ENCODE data around the gene SH2D6. TPM values are rescaled to one million over a fixed set of nuclear protein-coding genes. Genes with fewer than 3 reads are reported as not detected.
"Not testable (repeated sequence)": the region's sequence is repeated elsewhere in the genome, so short reads cannot be mapped to it uniquely, and the experiment has no call there.

Gene SH2D6
- total RNA-seq, 6 experiments from 2014 or later, result 0.40 to 3.7 (median 2.3) TPM; not detected in 2

GRCh38 chr2:85439025-85439472, 20.5 kb downstream of the SH2D6 start:
- H3K9me3 ChIP-seq, result no peaks in the 10 kb centered on the region
- H3K27me3 ChIP-seq, result no peaks in the 10 kb centered on the region
- peak overlapping the region; percentile 85 to 88 (median 85) for H3K27ac ChIP-seq
- ATAC-seq (no peak), DNase-seq (no peak)
- TF ChIP-seq POLR2A (IDR thresholded peaks at IDR 0.05) (no peak), CTCF (IDR thresholded peaks at IDR 0.05) (no peak)
- H3K4me3 ChIP-seq, result no peak overlapping the region
- no peaks in the 10 kb centered on the region for H3K36me3 ChIP-seq
- intact Hi-C loops (cut with DNase I), result no loop called here
- peaks cover 0 to 38% (median 13%) of the 10 kb centered on the region in 4 donors for H3K4me1 ChIP-seq
- 64% methylated on average over 4 of the region's 6 CpGs for WGBS (ENCODE audit: insufficient coverage, low coverage, low lambda C conversion rate, missing lambda C conversion rate)

- intact Hi-C loops (cut with DNase I); H3K4me3 ChIP-seq; DNase-seq; H3K27ac ChIP-seq; H3K27me3 ChIP-seq; H3K9me3 ChIP-seq; H3K36me3 ChIP-seq; ATAC-seq: not testable (repeated sequence)
- 78% methylated on average over 7 of the region's 9 CpGs for WGBS (ENCODE audit: insufficient coverage, low coverage, low lambda C conversion rate, missing lambda C conversion rate)
- H3K4me1 ChIP-seq, result peaks cover 0 to 33% (median 13%) of the 10 kb centered on the region in 4 donors
These were observed 21.1 kb downstream of the SH2D6 start for GRCh38 chr2:85439569-85439968.

- intact Hi-C loops (cut with DNase I), result no loop called here
These were observed 21.5 kb downstream of the SH2D6 start for GRCh38 chr2:85439986-85440385.

GRCh38 chr2:85440729-85441128, 22.2 kb downstream of the SH2D6 start:
- DNase-seq (no peak), ATAC-seq (no peak)
- Histone ChIP-seq H3K27me3 (no peaks in the 10 kb centered on the region), H3K36me3 (no peaks in the 10 kb centered on the region), H3K27ac (no peak overlapping the region), H3K9me3 (no peaks in the 10 kb centered on the region), H3K4me1 (peaks cover 0 to 36% (median 13%) of the 10 kb centered on the region in 4 donors), H3K4me3 (no peak overlapping the region)
- intact Hi-C loops (cut with DNase I), result no loop called here
- TF ChIP-seq CTCF (IDR thresholded peaks at IDR 0.05) (no peak), POLR2A (IDR thresholded peaks at IDR 0.05) (no peak)
- WGBS (ENCODE audit: insufficient coverage, low coverage, low lambda C conversion rate, missing lambda C conversion rate), result 92% methylated on average over 4 of the region's 5 CpGs

More at GRCh38 chr2:85439986-85440385, 21.5 kb downstream of the SH2D6 start:
- no peak for ATAC-seq
- DNase-seq, result no peak
- H3K27ac ChIP-seq, result no peak overlapping the region
- H3K9me3 ChIP-seq, result no peaks in the 10 kb centered on the region
- no peak overlapping the region for H3K4me3 ChIP-seq
- TF ChIP-seq POLR2A (IDR thresholded peaks at IDR 0.05) (no peak), CTCF (IDR thresholded peaks at IDR 0.05) (no peak)
- WGBS (ENCODE audit: insufficient coverage, low coverage, low lambda C conversion rate, missing lambda C conversion rate), result no CpG with 5 or more reads among the region's 7 CpGs
- H3K4me1 ChIP-seq, result peaks cover 0 to 36% (median 13%) of the 10 kb centered on the region in 4 donors
- H3K36me3 ChIP-seq, result no peaks in the 10 kb centered on the region
- no peaks in the 10 kb centered on the region for H3K27me3 ChIP-seq

GRCh38 chr2:85441864-85442263, 23.4 kb downstream of the SH2D6 start:
- no peak overlapping the region for H3K4me3 ChIP-seq
- ATAC-seq (no peak), DNase-seq (no peak)
- 66% methylated on average over 4 of the region's 4 CpGs for WGBS (ENCODE audit: insufficient coverage, low coverage, low lambda C conversion rate, missing lambda C conversion rate)
- no peaks in the 10 kb centered on the region for H3K9me3 ChIP-seq
- no peaks in the 10 kb centered on the region for H3K27me3 ChIP-seq
- H3K27ac ChIP-seq, result no peak overlapping the region
- H3K4me1 ChIP-seq, result peaks cover 0 to 39% (median 16%) of the 10 kb centered on the region in 4 donors
- TF ChIP-seq POLR2A (IDR thresholded peaks at IDR 0.05), result no peak
- TF ChIP-seq CTCF (IDR thresholded peaks at IDR 0.05), result no peak
- no peaks in the 10 kb centered on the region for H3K36me3 ChIP-seq
- intact Hi-C loops (cut with DNase I), result no loop called here
